Putamen (tissue), 1 donor: ENCODE measurements around the gene GEN1.
A peak's percentile ranks its signal among the peaks of the same experiment; 100 is the strongest.

ENCODE experiments used
- DNase-seq: peaks from one replicate; pipeline ENCODE4 v3.0.0-alpha.2; 2016; ENCODE audit warnings: low spot score

Gene GEN1

DNA sequence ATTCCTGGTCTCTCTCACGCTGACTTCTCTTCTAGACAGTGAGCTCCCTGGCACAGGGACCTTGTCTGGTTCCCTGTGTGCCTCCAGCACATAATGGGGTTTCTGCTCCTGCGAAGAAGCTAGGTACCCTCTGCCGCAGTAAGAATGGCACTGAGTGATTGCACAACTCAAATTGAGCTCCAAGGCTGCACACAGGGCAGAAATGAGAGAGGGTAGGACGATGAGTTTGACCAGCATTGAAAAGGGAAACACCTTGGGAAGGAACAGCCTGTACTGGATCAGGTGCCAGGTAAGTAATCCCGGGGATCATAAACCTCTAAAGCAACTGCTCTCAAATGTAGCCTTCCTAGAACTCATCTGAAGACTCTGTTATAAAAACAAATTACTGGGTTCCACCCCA, 41.4 kb downstream of the GEN1 start:
- DNase-seq = no peak

DNA sequence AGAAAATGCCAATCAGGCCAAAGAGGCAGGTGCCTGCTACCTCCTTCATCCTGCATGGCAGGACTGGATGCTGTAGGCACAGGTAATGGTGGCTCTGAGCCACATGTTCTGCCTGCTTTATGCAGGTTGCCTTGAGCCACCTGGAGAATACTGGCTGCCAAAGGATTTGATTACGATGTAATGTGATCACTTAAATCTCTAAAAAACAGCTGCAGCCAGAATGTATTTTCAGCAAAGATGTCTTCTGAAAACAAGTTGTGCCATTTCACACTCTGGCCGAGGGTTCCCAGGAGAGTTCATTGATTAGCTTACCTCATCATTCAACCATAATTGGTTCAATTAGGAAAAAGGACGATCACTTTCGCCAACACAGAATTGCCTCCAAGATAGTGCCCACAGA, 44.4 kb downstream of the GEN1 start:
- no peak for DNase-seq

DNA sequence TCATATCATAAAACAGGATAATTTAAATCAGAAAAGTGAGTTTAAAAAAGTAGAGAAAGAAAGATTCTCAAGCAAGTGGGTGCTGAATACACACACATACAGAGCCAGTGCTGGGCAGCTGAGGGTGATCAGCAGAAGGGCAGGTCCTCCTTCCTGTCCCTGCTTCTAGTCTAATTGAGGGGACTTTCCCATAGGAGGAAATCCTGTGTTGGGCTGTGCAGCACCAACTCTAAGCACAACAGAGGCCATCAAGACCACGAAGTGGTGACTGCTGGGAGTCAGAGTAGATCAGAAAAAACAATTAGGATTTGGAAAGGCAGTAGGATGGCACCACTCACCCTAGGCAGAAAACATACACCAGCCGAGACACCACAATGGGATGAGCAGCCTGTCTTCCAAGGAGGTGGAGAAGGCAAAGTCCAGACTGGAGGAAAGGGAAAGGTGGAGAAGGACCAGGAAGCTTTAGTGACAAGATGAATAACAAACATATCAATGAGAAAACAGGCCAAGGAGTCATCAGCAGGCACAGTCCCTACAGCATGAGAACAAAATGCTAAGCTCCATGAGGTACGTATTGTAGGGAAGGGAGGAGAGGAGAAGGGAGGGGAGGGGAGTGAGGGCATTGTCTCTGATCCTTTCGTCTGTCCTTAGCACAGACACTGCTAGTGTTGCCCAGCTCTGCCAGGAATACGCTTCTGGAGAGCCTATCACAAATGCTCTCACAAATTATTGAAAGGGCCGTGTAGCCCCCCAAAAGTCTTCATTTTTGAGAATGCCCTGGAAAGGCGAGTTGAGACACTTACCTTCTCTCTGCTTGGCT, 45.6 kb downstream of the GEN1 start:
- no peak for DNase-seq

DNA sequence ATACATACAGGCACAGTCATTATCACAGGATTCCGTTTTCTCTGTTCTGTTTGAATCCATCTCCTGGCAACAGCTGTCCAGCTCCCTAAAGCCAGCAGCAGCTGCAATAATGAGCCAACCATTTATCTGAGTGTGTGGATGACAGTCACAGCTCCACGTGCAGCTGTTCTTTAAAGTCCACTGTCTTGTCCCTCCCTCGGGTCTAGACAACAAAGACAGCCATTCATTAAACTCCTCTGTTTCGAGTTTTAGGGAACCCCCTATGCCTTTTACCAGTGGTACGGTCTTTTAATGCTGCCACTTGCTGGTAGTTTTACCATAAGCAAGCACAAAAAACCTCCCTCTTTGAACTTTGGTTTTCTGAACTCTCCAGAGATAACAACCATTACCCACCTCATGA, 46.3 kb downstream of the GEN1 start:
- peak; percentile 8 for DNase-seq

DNA sequence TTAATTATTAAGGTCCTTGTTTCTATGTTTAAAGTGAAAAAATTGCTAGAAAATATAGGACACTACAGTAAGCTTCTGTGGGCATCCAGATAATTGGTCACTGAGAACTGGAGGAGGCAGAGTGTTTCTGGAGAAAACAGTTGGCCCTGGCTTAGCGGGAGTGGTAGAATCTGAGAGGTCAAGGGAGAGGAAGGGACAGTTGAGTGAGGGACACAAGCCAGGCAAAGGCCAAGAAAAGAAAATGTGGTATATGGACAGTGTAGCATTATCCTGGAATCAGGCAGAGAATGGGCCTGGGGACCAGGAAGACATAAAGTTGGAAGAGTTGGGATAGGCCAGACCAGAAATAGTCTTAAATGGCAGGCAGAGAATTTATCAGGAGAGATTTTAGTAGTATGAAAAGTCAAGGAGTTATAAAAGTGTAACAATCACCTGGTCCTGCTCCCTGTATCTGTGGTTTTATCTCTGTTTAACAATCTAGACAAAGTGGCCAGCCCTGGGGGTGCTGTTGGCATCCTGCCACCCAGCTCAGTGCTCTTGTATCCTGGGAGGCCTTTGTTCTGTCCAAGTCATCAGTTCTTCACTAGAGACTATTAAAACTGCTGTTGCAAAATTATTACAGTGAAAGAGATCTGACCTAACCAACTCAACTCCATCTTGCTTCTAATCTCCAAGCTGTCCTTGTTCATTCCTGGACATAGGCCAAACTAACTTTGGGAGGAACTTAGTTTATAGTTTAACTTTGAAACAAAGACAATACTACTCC, 46.9 kb downstream of the GEN1 start:
- DNase-seq = no peak

DNA sequence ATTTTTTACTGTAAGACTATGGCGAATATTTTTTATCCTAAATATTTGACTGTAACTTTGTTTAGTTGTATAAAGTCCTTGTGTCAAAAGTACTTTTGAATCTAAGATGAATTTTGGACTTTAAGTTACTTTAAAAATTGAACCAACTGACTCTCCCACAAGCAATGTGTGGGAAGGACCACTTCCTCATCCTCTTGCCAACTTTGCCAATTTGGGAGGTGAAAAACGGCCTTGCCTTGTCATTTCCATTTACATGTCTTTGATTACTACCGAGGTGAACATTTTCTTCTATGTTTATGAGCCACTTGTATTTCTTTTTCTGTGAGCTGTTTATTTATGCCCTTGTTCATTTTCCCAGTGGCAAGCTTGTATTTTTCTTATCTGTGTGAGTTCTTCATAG, 49.6 kb downstream of the GEN1 start:
- no peak for DNase-seq

DNA sequence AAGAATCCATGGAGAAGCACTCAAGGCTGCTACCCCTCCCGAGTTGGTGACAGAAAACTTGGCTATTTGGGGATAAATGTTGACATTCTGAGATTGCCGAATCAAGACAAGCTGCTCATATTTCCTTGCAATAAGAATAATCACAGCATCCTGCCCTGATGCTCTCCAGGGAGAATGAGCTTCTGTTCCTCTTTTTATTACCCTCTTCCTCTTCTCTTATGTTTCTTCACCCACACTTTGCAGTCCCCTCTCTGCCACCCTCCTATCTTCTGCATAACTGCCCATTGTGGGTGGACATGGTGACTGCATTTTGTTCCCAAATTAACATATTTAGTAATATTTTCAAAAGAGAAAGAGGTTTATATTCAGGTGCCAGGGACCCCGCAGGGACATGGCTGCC, 50.4 kb downstream of the GEN1 start:
- DNase-seq = no peak

DNA sequence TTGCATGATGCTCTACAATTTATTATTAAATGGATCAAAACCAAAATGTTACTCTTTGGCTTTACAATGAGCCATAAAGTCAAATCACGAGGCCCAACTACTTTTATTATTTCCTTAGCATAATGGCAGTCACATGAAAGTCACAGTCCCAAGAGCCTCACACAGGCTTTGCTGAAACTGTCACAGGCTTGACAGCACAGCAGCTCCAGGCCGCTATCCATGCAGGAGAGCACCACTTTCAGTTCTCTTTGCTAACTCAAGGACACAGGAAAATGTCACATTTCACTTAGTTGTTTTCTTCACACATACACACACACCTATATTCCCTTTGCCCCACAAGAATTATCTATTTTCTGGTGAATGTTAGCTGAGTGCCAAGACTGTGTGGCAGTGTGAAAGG, 51.2 kb downstream of the GEN1 start:
- no peak for DNase-seq

DNA sequence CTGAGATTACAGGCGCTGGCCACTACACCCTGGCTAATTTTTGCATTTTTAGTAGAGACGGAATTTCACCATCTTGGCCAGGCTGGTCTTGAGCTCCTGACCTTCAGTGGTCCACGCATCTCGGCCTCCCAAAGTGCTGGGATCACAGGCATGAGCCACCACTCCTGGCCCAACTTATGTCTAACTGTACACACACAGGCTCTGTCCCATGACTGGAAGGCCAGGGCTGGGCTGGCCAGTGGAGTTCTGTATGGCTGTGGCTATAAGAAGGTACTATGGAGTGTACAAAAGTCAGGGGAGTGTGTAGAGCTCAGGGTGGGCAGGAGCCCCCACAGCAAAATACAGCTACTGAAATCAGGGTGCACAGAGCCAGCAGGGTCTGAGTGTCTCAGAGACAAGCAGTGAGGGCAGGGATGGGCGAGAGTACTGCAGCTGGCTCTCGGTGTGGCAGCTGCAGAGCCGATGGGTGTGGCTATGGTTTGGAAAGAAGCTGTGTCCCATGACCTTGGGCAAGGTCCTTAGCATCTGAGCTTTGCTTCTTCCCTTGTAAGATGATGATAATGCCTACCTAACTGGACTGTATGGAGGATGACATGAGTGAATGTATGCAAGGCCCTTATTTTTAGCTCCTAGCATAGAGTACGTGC, 51.9 kb downstream of the GEN1 start:
- DNase-seq = no peak

DNA sequence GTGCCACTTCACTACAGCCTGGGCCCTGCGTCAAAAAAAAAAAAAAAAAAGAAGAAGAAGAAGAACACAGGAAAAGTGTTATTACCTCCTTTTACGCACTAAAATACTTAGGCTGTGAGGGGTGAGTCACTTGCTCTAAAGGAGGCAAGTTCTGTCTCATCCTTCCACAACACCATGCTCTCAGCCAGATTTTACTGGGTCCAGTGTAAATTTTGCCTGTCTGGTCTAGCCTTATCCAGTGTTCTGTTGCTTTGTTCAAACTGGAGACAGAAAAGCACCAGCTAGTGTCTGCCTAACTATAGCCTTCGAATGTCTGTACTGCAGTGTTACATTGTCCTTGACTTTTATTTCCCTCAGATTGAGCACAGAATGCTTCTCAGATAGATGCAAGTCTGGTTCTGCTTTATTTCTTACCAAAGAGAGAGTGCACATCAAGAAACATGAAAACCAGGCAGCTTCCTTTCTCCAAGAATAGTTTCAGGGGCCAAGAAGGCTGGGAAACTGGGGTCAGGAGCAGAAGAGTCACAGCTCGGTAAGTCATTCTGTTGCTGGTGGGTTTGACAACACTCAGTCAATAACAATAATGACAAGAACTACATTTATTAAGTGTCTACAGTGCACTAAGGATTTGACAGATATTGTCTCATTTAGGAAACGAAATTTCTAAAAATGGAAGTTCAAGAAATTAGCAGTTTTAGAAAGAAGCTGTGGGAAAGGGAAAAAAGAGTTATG, 59.2 kb downstream of the GEN1 start:
- DNase-seq = no peak

DNA sequence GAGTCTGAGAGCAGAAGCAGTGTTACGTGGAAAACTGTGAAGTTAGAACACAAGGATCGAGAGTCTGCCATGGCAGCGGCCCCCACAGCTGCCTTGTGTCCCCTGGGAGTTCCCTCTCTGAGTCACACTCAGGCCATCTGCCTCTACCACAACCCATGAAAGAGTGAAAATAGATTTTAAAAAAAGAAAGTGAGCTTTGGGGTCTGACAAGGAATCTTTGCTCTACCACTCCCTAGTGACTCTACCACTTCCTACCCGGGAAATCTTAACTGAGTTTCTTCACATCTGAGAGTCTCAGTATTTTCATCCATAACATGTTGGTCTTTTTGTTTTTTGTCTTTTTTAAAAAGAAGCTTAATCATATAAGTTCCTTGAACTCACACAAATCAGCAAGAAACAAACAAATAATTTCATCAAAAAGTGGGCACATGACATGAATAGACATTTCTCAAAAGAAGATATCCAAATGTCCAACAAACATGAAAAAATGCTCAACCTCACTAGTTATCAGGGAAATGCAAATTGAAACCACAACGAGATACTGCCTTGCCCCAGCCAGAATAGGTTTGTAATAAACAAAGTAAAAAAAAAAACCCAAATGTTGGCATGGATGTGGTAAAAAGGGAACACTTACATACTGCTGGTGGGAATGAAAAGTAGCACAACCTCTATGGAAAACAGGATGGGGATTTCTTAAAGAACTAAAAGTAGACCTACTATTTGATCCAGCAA, 60.0 kb downstream of the GEN1 start:
- DNase-seq = no peak

DNA sequence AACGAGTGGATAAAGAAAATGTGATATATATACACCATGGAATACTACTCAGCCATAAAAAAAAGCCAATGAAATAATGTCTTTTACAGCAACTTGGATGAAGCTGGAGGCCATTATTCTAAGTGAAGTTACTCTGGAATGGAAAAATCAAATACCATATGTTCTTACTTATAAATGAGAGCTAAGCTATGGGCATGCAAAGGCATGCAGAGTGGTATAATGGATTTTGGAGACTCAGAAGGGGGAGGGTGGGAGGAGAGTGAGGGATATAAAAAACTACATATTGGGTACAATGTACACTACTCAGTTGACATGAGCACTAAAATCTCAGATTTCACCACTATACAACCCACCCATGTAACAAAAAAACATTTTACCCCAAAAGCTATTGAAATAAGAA, 60.7 kb downstream of the GEN1 start:
- DNase-seq = no peak

DNA sequence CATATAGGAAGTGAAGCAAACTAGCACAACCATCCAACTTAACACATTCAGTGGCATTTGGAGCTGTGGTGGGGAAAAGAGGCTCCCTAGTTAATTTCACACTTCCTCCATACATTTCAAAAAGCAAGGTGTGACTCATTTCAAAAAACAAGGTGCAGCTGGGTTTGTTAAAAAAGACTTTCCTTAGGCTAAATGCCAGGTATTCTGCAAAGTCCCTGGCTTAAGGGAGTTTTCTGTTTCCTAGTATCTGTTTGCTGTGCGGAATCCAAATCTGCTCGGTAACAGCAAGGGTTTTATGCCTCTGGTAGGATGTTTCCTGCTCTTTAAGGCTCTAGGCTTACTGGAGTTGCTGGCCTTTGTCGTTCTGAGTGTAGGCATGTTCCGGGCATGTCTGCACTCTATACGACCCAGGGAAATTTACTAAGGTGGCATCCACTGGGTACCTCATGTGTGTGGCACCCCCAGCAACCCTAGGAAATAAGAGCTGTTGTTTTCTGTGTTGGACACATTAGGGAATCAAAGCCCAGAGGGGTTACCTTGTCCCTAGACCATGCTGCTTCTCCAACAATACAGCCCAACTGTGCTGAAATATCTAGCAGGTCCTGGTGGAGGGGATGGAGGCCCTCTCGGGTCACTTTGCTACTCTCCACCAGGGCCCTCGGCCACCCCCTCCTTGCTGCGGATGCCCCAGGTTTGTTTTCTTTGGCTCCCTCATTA, 61.7 kb downstream of the GEN1 start:
- no peak for DNase-seq

DNA sequence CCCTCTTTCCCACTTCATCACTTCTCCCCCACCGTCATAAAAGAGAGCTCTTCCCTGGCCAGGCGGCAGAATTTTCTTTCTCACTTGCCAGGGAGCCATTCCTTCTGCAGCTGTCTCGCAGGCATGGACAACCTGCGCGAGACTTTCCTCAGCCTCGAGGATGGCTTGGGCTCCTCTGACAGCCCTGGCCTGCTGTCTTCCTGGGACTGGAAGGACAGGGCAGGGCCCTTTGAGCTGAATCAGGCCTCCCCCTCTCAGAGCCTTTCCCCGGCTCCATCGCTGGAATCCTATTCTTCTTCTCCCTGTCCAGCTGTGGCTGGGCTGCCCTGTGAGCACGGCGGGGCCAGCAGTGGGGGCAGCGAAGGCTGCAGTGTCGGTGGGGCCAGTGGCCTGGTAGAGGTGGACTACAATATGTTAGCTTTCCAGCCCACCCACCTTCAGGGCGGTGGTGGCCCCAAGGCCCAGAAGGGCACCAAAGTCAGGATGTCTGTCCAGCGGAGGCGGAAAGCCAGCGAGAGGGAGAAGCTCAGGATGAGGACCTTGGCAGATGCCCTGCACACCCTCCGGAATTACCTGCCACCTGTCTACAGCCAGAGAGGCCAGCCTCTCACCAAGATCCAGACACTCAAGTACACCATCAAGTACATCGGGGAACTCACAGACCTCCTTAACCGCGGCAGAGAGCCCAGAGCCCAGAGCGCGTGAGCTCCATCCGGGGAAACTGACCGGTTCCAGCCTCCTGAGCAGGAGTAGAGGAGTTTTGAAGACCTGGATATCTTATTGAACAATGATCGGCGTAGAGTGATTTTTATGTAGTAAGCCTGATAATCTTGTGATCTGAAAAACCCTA, 62.7 kb downstream of the GEN1 start, which contains the start of gene MSGN1:
MSGN1 (plus strand) TSS at position 65 of the 850 bp plus-strand sequence; CDS start at position 124, 59 bp downstream.
- no peak for DNase-seq

DNA sequence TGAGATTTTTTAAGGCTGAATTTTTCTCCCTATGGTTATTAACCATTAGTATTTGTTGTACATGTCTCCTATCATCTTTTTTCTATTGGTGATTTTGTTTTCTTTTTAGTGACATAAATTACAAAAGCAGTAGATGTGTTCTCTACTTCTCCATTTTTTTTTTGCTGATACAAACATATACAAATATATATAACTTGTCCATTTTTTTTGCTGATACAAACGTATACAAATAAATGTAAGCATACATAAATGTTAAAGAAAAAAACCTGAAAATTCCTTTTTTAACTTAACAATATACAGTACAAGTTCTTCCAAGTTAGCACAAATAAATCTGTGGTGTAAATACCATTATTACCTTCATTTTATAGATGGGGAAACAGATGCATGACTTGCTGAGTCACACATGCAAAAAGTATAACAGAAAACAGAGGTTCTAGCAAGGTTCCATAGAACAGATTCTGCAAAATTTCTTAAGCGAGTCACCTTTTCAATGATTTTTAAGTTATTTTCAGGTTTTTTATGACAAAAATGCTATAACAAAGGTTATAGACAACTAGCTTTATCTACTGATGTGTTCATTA, 64.4 kb downstream of the GEN1 start:
- DNase-seq = no peak

DNA sequence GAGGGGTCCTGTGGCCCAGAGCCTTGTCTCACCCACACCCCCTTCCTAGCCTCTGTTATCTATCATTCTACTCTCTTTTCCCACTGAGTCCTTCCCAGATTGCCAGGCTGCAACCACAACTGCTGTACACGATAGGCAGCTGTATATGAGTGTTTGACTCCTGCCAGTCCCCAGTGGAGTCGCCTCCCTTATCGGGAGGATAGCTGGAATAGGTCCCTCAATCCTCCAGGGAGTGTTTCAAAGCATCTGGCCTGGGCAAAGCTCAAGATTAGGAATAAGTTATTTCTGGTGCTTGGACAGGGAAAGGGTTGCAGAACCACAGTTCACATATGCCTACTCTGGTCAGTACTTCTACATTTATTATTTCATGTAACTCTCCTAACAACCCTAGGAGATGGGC, 67.1 kb downstream of the GEN1 start:
- no peak for DNase-seq

DNA sequence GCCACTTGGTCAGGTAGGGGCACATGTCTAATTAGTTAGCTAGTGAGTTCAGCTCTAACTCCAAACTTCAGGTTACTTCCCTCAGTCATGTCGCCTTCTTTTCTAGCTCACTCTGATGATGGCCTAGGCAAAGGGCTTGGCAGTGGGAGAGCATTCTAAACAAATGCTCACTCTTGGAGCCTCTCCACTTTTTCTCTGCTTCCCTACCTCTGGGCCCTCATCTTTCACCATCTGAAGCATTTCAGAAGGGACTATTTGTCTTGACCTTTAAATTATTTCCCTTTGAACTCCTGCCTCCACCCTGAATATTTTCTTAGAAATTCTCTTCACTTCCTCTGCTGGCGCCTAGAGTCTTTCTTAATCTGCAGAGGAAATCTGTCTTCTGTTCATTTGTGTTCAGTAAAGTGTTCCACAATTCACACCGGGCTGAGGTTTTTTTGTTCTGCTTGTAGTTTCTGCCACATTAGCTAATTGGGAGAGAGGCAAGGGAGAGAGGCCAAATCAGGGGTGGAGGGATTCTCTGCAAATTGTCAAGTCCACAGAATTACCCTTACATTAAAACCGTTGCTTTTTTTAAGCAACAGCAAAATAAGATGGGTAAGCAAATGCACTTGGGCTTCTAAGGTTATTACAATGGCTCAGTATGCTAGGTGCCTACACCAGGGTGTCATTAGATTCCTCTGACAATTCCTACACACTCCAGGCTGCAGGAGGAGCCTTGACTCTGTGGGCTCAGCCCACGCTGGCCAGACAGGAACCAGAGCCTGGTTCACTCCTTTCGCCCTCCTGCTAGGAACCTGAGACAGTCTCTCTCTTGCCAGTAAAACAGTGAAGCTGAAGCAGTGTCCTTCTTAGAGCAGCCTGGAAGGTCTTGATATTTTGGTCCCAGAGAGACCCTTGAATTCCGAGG, 67.9 kb downstream of the GEN1 start:
- no peak for DNase-seq

DNA sequence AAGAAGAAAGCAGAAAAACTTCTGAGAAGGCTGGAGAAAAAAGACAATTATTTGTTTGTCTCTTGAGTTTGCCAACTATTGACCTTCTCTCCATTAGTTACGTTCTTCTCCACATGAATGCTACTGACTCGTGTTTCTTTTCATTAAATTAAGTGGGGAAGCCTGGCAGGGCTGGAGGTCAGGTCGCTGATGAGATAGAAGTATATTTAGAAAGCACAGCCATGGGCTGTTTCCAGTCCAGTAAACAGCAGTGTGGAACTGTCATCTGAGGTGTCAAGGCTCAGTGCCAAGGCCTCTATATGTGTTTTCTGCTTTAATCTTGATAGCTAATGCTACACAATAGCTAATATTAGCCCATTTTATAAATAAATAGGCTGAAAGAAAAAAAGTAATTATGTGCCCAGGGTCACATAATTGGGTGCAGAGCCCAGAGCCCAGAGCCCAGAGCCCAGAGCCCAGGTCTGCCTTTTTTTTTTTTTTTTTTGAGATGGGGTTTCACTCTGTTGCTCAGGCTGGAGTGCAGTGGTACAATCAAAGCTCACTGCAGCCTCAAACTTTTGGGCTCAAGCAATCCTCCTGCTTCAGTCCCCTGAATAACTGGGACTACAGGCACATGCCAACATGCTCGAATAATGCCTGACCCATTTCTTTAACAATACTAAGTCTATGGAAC, 68.6 kb downstream of the GEN1 start:
- no peak for DNase-seq
